ENCODE data around the gene C1QTNF8. TPM values are rescaled to one million over a fixed set of nuclear protein-coding genes. Genes with fewer than 3 reads are reported as not detected.

C1QTNF8 gene
- total and polyA plus RNA-seq, 2 of the 13 experiments (the other 11 are each of a cell fraction or from before 2014, with no cell fraction given), result 0.09 TPM; not detected in 1

- Histone ChIP-seq H3K79me2 (ENCODE audit: insufficient read depth, low read length) (no peaks in the 10 kb centered on the region), H3K9ac (ENCODE audit: insufficient read depth, low read depth, low read length) (peak overlapping the region; percentile 76), H3K4me3 (replicated peaks in 1 of 3; ENCODE audit: insufficient read depth in 1 of 3, low read depth in 2 of 3, low read length in 3 of 3) (peak overlapping the region; percentile 63 to 87 (median 78)), H3K27me3 (ENCODE audit: control insufficient read depth in 1 of 2, insufficient read depth in 2 of 2, low read length in 2 of 2) (peaks cover 4 to 26% of the 10 kb centered on the region in 2 experiments; a peak in 4 of 5 replicates), H3K4me2 (ENCODE audit: low read depth, low read length) (peak overlapping the region; percentile 94), H2AFZ (ENCODE audit: low read length) (no peak overlapping the region), H3K4me1 (ENCODE audit: insufficient read depth, low read length) (peaks cover 47% of the 10 kb centered on the region), H3K9me3 (ENCODE audit: low read length) (no peaks in the 10 kb centered on the region), H4K20me1 (ENCODE audit: insufficient read depth, low read length) (no peaks in the 10 kb centered on the region), H3K36me3 (replicated peaks in 1 of 2; ENCODE audit: control insufficient read depth in 1 of 2, insufficient read depth in 2 of 2, low read length in 2 of 2) (no peaks in the 10 kb centered on the region), H3K27ac (ENCODE audit: extremely low read length, insufficient read depth, low read length) (peak overlapping the region; percentile 86)
- peak; percentile 60 for DNase-seq (ENCODE audit: low spot score)
- 8% methylated on average over 7 of the region's 27 CpGs for WGBS (ENCODE audit: low lambda C conversion rate)
- BruUV-seq (replicated peaks), result no TSS peak
- intact Hi-C loops (cut with micrococcal nuclease; ENCODE audit: unreplicated experiment) (no loop called here), in situ Hi-C loops (cut with HindIII; ENCODE audit: extremely low pct_ligation_motif_present, low pct_unique_long_range_greater_than_20kb) (no loop called here)
- FAIRE-seq, result peak; percentile 28
- peak; percentile 10 for ATAC-seq
- ChIA-PET CTCF (ENCODE audit: low intra/inter-chr PET ratio, low total read pairs) (interaction anchor here (2.0 kb wide), 1 partner anchor 17 kb away, joined by 8 read pairs; no protein-coding TSS in a partner anchor), POLR2A (interaction anchor here (0.8 to 2.2 kb wide), 3 partner anchors 9 to 17 kb away, joined by 3 to 14 read pairs (median 5); no protein-coding TSS in a partner anchor)
- TF ChIP-seq DDIT3 (CRISPR knock-in tag; IDR thresholded peaks at IDR 0.05) (no peak), SOX5 (CRISPR knock-in tag; IDR thresholded peaks at IDR 0.05; ENCODE audit: borderline replicate concordance) (peak; percentile 58; the same call in 1 of the 2 replicates), HOXD1 (CRISPR knock-in tag; IDR thresholded peaks at IDR 0.05) (no peak), TOE1 (CRISPR knock-in tag; IDR thresholded peaks at IDR 0.05) (no peak), THAP7 (CRISPR knock-in tag; IDR thresholded peaks at IDR 0.05) (no peak), STAG1 (CRISPR knock-in tag; IDR thresholded peaks at IDR 0.05) (no peak), SNAPC4 (CRISPR knock-in tag; IDR thresholded peaks at IDR 0.05) (no peak), ZNF24 (IDR thresholded peaks at IDR 0.05) (no peak), MEIS1 (CRISPR knock-in tag; IDR thresholded peaks at IDR 0.05; ENCODE audit: borderline replicate concordance) (no peak), RNF219 (CRISPR knock-in tag; IDR thresholded peaks at IDR 0.05) (no peak), ZNF577 (CRISPR knock-in tag; IDR thresholded peaks at IDR 0.05; ENCODE audit: borderline replicate concordance, low read depth) (no peak), SP5 (CRISPR knock-in tag; IDR thresholded peaks at IDR 0.05; ENCODE audit: borderline replicate concordance, low read depth) (peak; percentile 70), ZNF225 (CRISPR knock-in tag; IDR thresholded peaks at IDR 0.05) (no peak)
- TF ChIP-seq, protein P1, sequence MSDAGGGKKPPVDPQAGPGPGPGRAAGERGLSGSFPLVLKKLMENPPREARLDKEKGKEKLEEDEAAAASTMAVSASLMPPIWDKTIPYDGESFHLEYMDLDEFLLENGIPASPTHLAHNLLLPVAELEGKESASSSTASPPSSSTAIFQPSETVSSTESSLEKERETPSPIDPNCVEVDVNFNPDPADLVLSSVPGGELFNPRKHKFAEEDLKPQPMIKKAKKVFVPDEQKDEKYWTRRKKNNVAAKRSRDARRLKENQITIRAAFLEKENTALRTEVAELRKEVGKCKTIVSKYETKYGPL (CRISPR knock-in tag; IDR thresholded peaks at IDR 0.05), result no peak
Measured at GRCh38 chr16:1090620-1091587, 5.1 kb downstream of the C1QTNF8 start.
